ENCODE measurements around the gene KIAA0586. TPM values are rescaled to one million over a fixed set of nuclear protein-coding genes. Genes with fewer than 3 reads are reported as not detected.

KIAA0586 gene
- total and polyA plus RNA-seq, 2 of the 13 experiments (the other 11 are each of a cell fraction or from before 2014, with no cell fraction given), result 12.6 to 25.2 TPM

GRCh38 chr14:58427281-58428117 is at the start of gene KIAA0586, which contains the start of gene TIMM9 (continued):
- TF ChIP-seq, protein P1, sequence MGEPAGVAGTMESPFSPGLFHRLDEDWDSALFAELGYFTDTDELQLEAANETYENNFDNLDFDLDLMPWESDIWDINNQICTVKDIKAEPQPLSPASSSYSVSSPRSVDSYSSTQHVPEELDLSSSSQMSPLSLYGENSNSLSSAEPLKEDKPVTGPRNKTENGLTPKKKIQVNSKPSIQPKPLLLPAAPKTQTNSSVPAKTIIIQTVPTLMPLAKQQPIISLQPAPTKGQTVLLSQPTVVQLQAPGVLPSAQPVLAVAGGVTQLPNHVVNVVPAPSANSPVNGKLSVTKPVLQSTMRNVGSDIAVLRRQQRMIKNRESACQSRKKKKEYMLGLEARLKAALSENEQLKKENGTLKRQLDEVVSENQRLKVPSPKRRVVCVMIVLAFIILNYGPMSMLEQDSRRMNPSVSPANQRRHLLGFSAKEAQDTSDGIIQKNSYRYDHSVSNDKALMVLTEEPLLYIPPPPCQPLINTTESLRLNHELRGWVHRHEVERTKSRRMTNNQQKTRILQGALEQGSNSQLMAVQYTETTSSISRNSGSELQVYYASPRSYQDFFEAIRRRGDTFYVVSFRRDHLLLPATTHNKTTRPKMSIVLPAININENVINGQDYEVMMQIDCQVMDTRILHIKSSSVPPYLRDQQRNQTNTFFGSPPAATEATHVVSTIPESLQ (CRISPR knock-in tag; conservative IDR thresholded peaks at IDR 0.05), result peak; percentile 41; the same call in 1 of the 2 replicates
- TF ChIP-seq ZNF34 (CRISPR knock-in tag; IDR thresholded peaks at IDR 0.05; ENCODE audit: borderline replicate concordance), result no peak
- peak; percentile 46; the same call in 1 of the 2 replicates for TF ChIP-seq TOE1 (CRISPR knock-in tag; IDR thresholded peaks at IDR 0.05)
- TF ChIP-seq, protein P2, sequence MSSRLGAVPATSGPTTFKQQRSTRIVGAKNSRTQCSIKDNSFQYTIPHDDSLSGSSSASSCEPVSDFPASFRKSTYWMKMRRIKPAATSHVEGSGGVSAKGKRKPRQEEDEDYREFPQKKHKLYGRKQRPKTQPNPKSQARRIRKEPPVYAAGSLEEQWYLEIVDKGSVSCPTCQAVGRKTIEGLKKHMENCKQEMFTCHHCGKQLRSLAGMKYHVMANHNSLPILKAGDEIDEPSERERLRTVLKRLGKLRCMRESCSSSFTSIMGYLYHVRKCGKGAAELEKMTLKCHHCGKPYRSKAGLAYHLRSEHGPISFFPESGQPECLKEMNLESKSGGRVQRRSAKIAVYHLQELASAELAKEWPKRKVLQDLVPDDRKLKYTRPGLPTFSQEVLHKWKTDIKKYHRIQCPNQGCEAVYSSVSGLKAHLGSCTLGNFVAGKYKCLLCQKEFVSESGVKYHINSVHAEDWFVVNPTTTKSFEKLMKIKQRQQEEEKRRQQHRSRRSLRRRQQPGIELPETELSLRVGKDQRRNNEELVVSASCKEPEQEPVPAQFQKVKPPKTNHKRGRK (CRISPR knock-in tag; IDR thresholded peaks at IDR 0.05), result no peak
- TF ChIP-seq SKI (IDR thresholded peaks at IDR 0.05; ENCODE audit: partially characterized antibody), result no peak
- TF ChIP-seq HMGXB3 (CRISPR knock-in tag; IDR thresholded peaks at IDR 0.05; ENCODE audit: borderline replicate concordance), result 0 out of 2 replicates have a peak, but pooled peaks have one; percentile 62
- peak; percentile 36; the same call in 1 of the 2 replicates for TF ChIP-seq ARNTL (CRISPR knock-in tag; IDR thresholded peaks at IDR 0.05)
- TF ChIP-seq, protein P3, sequence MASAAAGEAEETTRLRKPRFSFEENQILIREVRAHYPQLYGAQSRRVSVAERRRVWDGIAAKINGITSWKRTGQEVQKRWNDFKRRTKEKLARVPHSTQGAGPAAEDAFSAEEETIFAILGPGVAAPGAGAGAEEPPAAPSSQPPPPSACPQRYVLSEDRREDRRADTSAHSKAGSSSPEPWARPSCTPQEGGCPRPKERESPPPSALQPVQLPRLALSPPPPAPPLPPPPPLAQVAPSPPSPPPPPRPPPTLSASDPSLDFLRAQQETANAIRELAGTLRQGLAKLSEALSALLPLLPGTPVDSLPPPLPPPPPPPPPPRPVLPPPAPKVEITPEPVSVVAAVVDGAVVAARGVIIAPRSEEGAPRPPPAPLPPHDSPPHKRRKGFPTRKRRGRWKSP (CRISPR knock-in tag; IDR thresholded peaks at IDR 0.05), result no peak
- no peak for TF ChIP-seq PAX8 (CRISPR knock-in tag; IDR thresholded peaks at IDR 0.05; ENCODE audit: borderline replicate concordance)
- TF ChIP-seq ZNF674 (CRISPR knock-in tag; IDR thresholded peaks at IDR 0.05; ENCODE audit: low read depth), result 0 out of 2 replicates have a peak, but pooled peaks have one; percentile 57
- 0 out of 2 replicates have a peak, but pooled peaks have one; percentile 12 for TF ChIP-seq FUBP1 (CRISPR knock-in tag; IDR thresholded peaks at IDR 0.05; ENCODE audit: borderline replicate concordance)
- TF ChIP-seq REPIN1 (CRISPR knock-in tag; IDR thresholded peaks at IDR 0.05; ENCODE audit: borderline replicate concordance, low read depth), result peak; percentile 25; the same call in 1 of the 2 replicates
- TF ChIP-seq KDM1A (CRISPR knock-in tag; IDR thresholded peaks at IDR 0.05), result peak; percentile 98

Data from HepG2 (cell line).